Fibroblast of villous mesenchyme (primary cell): ENCODE data around the gene AIM2. TPM values are rescaled to one million over a fixed set of nuclear protein-coding genes. Genes with fewer than 3 reads are reported as not detected.
"Not testable (repeated sequence)": the region's sequence is repeated elsewhere in the genome, so short reads cannot be mapped to it uniquely, and the experiment has no call there.

Source experiments
- DNase-seq: peaks from one replicate; pipeline ENCODE4 v3.0.0-alpha.2; 2010; ENCODE audit warnings: low read depth
- H3K4me3 ChIP-seq: 2 replicates; pipeline ENCODE4 v1.5.1; 2011; ENCODE audit warnings: low read depth, mild to moderate bottlenecking, low read length
- CTCF ChIP-seq: IDR thresholded peaks from 2 replicates; pipeline ENCODE4 v1.5.1; 2012; ENCODE audit warnings: low read depth, mild to moderate bottlenecking, low read length; ENCODE audit not compliant: insufficient read depth
- total RNA-seq: library from RNA; depleted of rRNA; stranded (reverse); fragments of >200 nt; gene quantifications from 2 replicates; pipeline ENCODE4 v1.2.3, GENCODE V29; 2012

AIM2 gene, protein sequence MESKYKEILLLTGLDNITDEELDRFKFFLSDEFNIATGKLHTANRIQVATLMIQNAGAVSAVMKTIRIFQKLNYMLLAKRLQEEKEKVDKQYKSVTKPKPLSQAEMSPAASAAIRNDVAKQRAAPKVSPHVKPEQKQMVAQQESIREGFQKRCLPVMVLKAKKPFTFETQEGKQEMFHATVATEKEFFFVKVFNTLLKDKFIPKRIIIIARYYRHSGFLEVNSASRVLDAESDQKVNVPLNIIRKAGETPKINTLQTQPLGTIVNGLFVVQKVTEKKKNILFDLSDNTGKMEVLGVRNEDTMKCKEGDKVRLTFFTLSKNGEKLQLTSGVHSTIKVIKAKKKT
- total RNA-seq, result 0.32 TPM in 1 of 2 replicates, not detected in the other

GRCh38 chr1:159076438-159077119, at the start of gene AIM2:
Gene AIM2 (minus strand): TSS chr1:159076766. CDS start chr1:159073499, 3,267 bp downstream.
- no peak for TF ChIP-seq CTCF
- no peak within 1 kb of the TSS for H3K4me3 ChIP-seq
- peak; percentile 70 for DNase-seq

GRCh38 chr1:159123587-159123986, 47.0 kb upstream of the AIM2 start:
- no peak overlapping the region for H3K4me3 ChIP-seq
- TF ChIP-seq CTCF, result no peak
- DNase-seq, result no peak

DNA sequence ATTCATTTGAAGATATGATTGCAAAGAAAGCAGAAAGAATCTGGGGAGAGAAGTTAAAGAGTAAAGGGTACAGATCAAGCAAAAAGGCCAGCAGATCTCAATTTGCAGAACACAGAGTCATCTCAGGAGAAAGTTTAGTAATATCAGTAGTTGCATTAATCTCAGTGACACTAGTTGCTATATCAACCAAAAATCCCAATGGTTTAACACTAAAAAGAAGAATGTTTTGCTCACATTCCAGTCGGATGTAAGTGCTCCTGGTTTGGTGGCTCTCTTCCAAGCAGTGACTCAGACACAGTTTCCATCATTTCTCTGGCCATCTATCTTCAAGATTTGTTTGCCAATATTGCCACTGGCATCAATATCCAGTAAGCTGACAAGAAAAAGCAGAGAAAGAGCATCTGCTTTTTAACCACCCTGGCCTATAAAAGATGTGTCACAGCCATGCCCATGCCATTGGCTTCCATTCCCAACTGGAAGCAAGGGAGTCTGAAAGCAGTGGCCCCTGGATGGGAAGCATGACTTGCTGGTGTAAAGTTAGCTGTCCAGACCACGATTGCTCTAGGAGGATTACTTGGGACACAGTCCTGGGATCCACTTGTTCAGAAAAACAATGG, 45.5 kb upstream of the AIM2 start:
- no peak overlapping the region for H3K4me3 ChIP-seq
- TF ChIP-seq CTCF, result no peak
- DNase-seq, result peak; percentile 7

- TF ChIP-seq CTCF, result no peak
- H3K4me3 ChIP-seq, result no peak overlapping the region
- DNase-seq, result no peak
Measured at GRCh38 chr1:159121526-159121925, 45.0 kb upstream of the AIM2 start.

- TF ChIP-seq CTCF, result no peak
Measured at GRCh38 chr1:159120317-159120716, 43.8 kb upstream of the AIM2 start.

DNA sequence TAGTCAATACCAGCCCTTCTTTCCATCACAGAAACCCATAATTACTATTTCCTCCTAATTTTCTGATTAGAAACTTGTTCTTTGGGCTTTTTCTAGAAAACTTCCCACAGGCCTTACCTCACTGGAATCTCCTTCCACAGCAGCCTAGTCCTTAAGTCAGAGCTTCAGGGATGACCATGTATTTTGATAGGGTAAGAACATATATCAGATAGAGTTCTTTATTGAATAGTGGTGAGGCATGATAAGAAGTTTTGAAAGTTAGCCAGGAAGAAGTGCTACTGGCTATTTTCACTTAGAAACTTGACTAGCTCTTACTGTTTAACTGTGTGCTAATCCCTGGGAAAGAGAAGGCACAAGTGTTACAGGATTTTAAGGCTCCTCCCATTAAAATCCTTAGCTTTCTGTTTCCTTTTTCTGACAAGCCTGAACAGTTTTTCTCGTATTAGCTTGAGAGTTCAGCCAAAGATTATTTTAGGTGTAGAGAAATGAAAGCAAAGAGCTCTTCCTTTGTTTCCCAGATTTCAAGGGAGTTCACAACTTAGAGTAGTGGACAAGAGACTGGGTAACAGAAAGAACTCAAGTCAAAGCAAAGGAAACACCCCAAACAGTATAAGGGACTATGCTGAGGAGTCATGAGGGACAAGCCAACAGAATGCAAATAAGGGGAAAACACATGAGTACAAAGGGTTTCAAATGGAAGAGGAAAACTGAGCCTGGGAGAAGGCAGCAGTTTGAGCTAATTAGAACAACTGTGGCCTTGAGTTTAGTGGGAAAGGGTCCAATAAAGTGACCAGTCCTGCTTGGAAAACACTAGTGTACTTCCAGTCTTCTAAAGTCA, 37.2 kb upstream of the AIM2 start:
- H3K4me3 ChIP-seq, result no peak overlapping the region
- TF ChIP-seq CTCF, result no peak
- DNase-seq, result peak; percentile 26

More at GRCh38 chr1:159120317-159120716, 43.8 kb upstream of the AIM2 start:
- no peak overlapping the region for H3K4me3 ChIP-seq
- DNase-seq, result no peak

DNA sequence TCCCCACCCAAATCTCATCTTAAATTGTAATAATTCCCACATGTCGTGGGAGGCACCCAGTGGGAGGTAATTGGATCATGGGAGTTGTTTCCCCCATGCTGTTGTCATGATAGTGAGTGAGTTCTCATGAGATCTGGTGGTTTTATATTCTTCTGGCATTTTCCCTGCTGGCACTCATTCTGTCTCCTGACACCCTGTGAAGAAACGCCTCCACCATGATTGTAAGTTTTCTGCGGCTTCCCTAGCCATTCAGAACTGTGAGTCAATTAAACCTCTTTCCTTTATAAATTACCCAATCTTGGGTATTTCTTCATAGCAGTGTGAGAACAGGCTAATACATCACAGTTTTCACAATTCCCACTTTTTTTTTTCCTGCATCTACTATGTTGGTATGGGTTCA, 26.5 kb upstream of the AIM2 start:
- peak; percentile 7 for DNase-seq
- H3K4me3 ChIP-seq, result not testable (repeated sequence)
